Fibroblast of the aortic adventitia (primary cell): ENCODE measurements around the gene CORIN. TPM values are rescaled to one million over a fixed set of nuclear protein-coding genes. Genes with fewer than 3 reads are reported as not detected.

ENCODE experiments used
- DNase-seq: peaks from one replicate; pipeline ENCODE4 v3.0.0-alpha.2; 2010; ENCODE audit warnings: low read depth
- H3K4me3 ChIP-seq: 2 replicates; pipeline ENCODE4 v1.5.1; 2011; ENCODE audit warnings: low read depth, mild to moderate bottlenecking, control low read depth, low read length, moderate library complexity
- CTCF ChIP-seq: IDR thresholded peaks from 2 replicates; pipeline ENCODE4 v1.5.1; 2011; ENCODE audit warnings: mild to moderate bottlenecking, low read length, control low read depth, inconsistent platforms; ENCODE audit not compliant: insufficient read depth
- total RNA-seq: library from RNA; depleted of rRNA; stranded (reverse); fragments of >200 nt; gene quantifications from 2 replicates; pipeline ENCODE4 v1.2.3, GENCODE V29; 2012; ENCODE audit warnings: low replicate concordance

CORIN gene
- total RNA-seq, 1 donor: under 0.01 TPM

GRCh38 chr4:47801481-47802002, 36.3 kb downstream of the CORIN start:
- no peak overlapping the region for H3K4me3 ChIP-seq
- DNase-seq: no peak
- TF ChIP-seq CTCF: no peak

GRCh38 chr4:47798165-47798564, 39.7 kb downstream of the CORIN start:
- DNase-seq: no peak
- H3K4me3 ChIP-seq: no peak overlapping the region
- no peak for TF ChIP-seq CTCF

GRCh38 chr4:47791965-47792364, 45.9 kb downstream of the CORIN start:
- DNase-seq: no peak
- TF ChIP-seq CTCF: no peak
- no peak overlapping the region for H3K4me3 ChIP-seq

- H3K4me3 ChIP-seq: no peak overlapping the region
- no peak for DNase-seq
- TF ChIP-seq CTCF: no peak
These were observed 47.8 kb downstream of the CORIN start for GRCh38 chr4:47790105-47790504.

- no peak overlapping the region for H3K4me3 ChIP-seq
- no peak for TF ChIP-seq CTCF
- no peak for DNase-seq
These were observed 49.7 kb downstream of the CORIN start for GRCh38 chr4:47788126-47788525.

GRCh38 chr4:47786958-47787370, 50.9 kb downstream of the CORIN start:
- no peak for DNase-seq
- H3K4me3 ChIP-seq: no peak overlapping the region
- TF ChIP-seq CTCF: no peak

GRCh38 chr4:47785153-47785552, 52.7 kb downstream of the CORIN start:
- TF ChIP-seq CTCF: no peak
- no peak for DNase-seq
- no peak overlapping the region for H3K4me3 ChIP-seq
